PC-3 (cell line): ENCODE measurements around the gene PPARGC1A. TPM values are rescaled to one million over a fixed set of nuclear protein-coding genes. Genes with fewer than 3 reads are reported as not detected.

Experiments
- ATAC-seq: fragments of 200-7000 bp; cut with Tn5 transposase; 2 replicates; pipeline ENCODE4 v1.9.1; 2020; ENCODE audit warnings: mild to moderate bottlenecking, moderate library complexity
- BruUV-seq: library from RNA; stranded (reverse); fragments of 400-500 nt; replicated peaks from 2 replicates; lab custom pipeline; 2021; lab: Mats Ljungman, UMichigan
- CTCF ChIA-PET: fragments of 300-600 bp; sonication (Branson Sonifier 250); formaldehyde crosslinking; loops from one replicate; lab custom pipeline; 2022; ENCODE audit warnings: antibody characterized with exemption; lab: Charles Lee
- POLR2A ChIA-PET: fragments of 300-600 bp; sonication (Branson Sonifier 250); formaldehyde crosslinking; loops from one replicate; lab custom pipeline; 2022; ENCODE audit warnings: antibody characterized with exemption; ENCODE audit not compliant: unreplicated experiment; lab: Charles Lee
- DNase-seq: peaks from one replicate; pipeline ENCODE4 v3.0.0-alpha.2; 2015
- H2AFZ ChIP-seq: fragments of 300-600 bp; sonication (generic); 2 replicates; pipeline ENCODE4 v1.6.0; 2016; ENCODE audit warnings: antibody characterized with exemption, low read length
- H3F3A ChIP-seq: fragments of 300-600 bp; sonication (generic); one replicate; pipeline ENCODE4 v1.6.0; 2017; ENCODE audit warnings: antibody characterized with exemption, low read length, control low read depth, mild to moderate bottlenecking; ENCODE audit not compliant: unreplicated experiment
- H3K27ac ChIP-seq: fragments of 300-600 bp; sonication (generic); 2 replicates; pipeline ENCODE4 v1.5.1; 2016; ENCODE audit warnings: mild to moderate bottlenecking, low read length
- H3K27me3 ChIP-seq: fragments of 300-600 bp; sonication (generic); 2 replicates; pipeline ENCODE4 v1.6.1; 2016; ENCODE audit warnings: low read length, mixed read lengths
- H3K36me3 ChIP-seq: fragments of 300-600 bp; sonication (generic); 2 replicates; pipeline ENCODE4 v1.6.1; 2016; ENCODE audit warnings: low read depth, mixed run types, low read length, mixed read lengths
- H3K4me1 ChIP-seq: fragments of 300-600 bp; sonication (generic); 2 replicates; pipeline ENCODE4 v1.5.1; 2016; ENCODE audit warnings: low read length; ENCODE audit not compliant: insufficient read depth
- H3K4me2 ChIP-seq: fragments of 300-600 bp; sonication (generic); 2 replicates; pipeline ENCODE4 v1.6.0; 2016; ENCODE audit warnings: low read length
- H3K4me3 ChIP-seq: fragments of 300-600 bp; sonication (generic); 2 replicates; pipeline ENCODE4 v1.5.1; 2016; ENCODE audit warnings: mild to moderate bottlenecking, low read length, mixed read lengths
- H3K79me2 ChIP-seq: fragments of 300-600 bp; sonication (generic); 2 replicates; pipeline ENCODE4 v1.6.1; 2017; ENCODE audit warnings: low read length, mixed read lengths
- H3K9ac ChIP-seq: fragments of 300-600 bp; sonication (generic); 2 replicates; pipeline ENCODE4 v1.6.0; 2016; ENCODE audit warnings: mild to moderate bottlenecking, low read length
- H3K9me2 ChIP-seq: fragments of 300-600 bp; sonication (generic); replicated peaks from 2 replicates; pipeline ENCODE4 v1.6.1; 2016; ENCODE audit warnings: mixed run types, low read length, mixed read lengths
- H3K9me3 ChIP-seq: fragments of 300-600 bp; sonication (generic); 2 replicates; pipeline ENCODE4 v1.6.1; 2016; ENCODE audit warnings: low read length, mixed read lengths
- H4K20me1 ChIP-seq: fragments of 300-600 bp; sonication (generic); 2 replicates; pipeline ENCODE4 v1.6.1; 2016; ENCODE audit warnings: low read length, mixed read lengths
- CTCF ChIP-seq: fragments of 300-600 bp; sonication (generic); conservative IDR thresholded peaks from 2 replicates; pipeline ENCODE4 v1.5.1; 2017; ENCODE audit warnings: antibody characterized with exemption, low read depth, mild to moderate bottlenecking, low read length
- EZH2 ChIP-seq: fragments of 300-600 bp; sonication (generic); IDR thresholded peaks from one replicate; pipeline ENCODE4 v1.6.1; 2017; ENCODE audit warnings: antibody characterized with exemption, mild to moderate bottlenecking, low read length; ENCODE audit not compliant: unreplicated experiment
- EZH2phosphoT487 ChIP-seq: fragments of 300-600 bp; sonication (generic); IDR thresholded peaks from 2 replicates; pipeline ENCODE4 v1.6.1; 2018; ENCODE audit warnings: mild to moderate bottlenecking, antibody characterized with exemption, low read length, borderline replicate concordance
- intact Hi-C: fragments of 100-400 bp; cut with micrococcal nuclease; formaldehyde crosslinking; loops from 2 replicates; pipeline ENCODE4 v1.9.0; 2023
- total RNA-seq: library from RNA; depleted of rRNA; stranded (reverse); fragments of >200 nt; gene quantifications from 2 replicates; pipeline ENCODE4 v1.2.3, GENCODE V29; 2014

Gene PPARGC1A
- total RNA-seq, 1 experiment from 2014 or later: not detected

GRCh38 chr4:23788460-23788859 is 101.4 kb downstream of the PPARGC1A start:
- no peak for DNase-seq
- Histone ChIP-seq H3K9me3 (no peaks in the 10 kb centered on the region), H3K4me2 (no peak overlapping the region), H3K79me2 (no peaks in the 10 kb centered on the region), H3K4me1 (no peaks in the 10 kb centered on the region), H3K9me2 (no peaks in the 10 kb centered on the region), H2AFZ (no peak overlapping the region), H3K27ac (no peak overlapping the region), H3K4me3 (no peak overlapping the region), H3K27me3 (peaks cover 11% of the 10 kb centered on the region; the same call in 1 of the 2 replicates), H3F3A (no peaks in the 10 kb centered on the region), H3K36me3 (no peaks in the 10 kb centered on the region), H4K20me1 (no peaks in the 10 kb centered on the region), H3K9ac (no peak overlapping the region)
- CTCF ChIA-PET: no interaction called here
- ATAC-seq: no peak
- intact Hi-C loops: no loop called here
- no TSS peak for BruUV-seq
- TF ChIP-seq EZH2 (no peak), CTCF (no peak), EZH2phosphoT487 (no peak)
- POLR2A ChIA-PET: no interaction called here

GRCh38 chr4:23788027-23788426 is 101.8 kb downstream of the PPARGC1A start:
- DNase-seq: no peak
- no peaks in the 10 kb centered on the region for H3K9me3 ChIP-seq
- ChIA-PET CTCF (no interaction called here), POLR2A (no interaction called here)
- no peak overlapping the region for H3K27ac ChIP-seq
- TF ChIP-seq EZH2phosphoT487: no peak
- no peak for TF ChIP-seq CTCF
- TF ChIP-seq EZH2: no peak
- H2AFZ ChIP-seq: no peak overlapping the region
- H3K9ac ChIP-seq: no peak overlapping the region
- no peaks in the 10 kb centered on the region for H3K4me1 ChIP-seq
- BruUV-seq: no TSS peak
- no peaks in the 10 kb centered on the region for H3K9me2 ChIP-seq
- H3F3A ChIP-seq: no peaks in the 10 kb centered on the region
- intact Hi-C loops: no loop called here
- H3K4me2 ChIP-seq: no peak overlapping the region
- H3K4me3 ChIP-seq: no peak overlapping the region
- no peaks in the 10 kb centered on the region for H3K79me2 ChIP-seq
- H4K20me1 ChIP-seq: no peaks in the 10 kb centered on the region
- no peaks in the 10 kb centered on the region for H3K36me3 ChIP-seq
- peaks cover 7% of the 10 kb centered on the region; the same call in 1 of the 2 replicates for H3K27me3 ChIP-seq
- no peak for ATAC-seq

GRCh38 chr4:23782778-23783437 is 106.9 kb downstream of the PPARGC1A start:
- Histone ChIP-seq H3K9ac (no peak overlapping the region), H3K27me3 (no peaks in the 10 kb centered on the region), H3K4me2 (no peak overlapping the region), H3K9me3 (no peaks in the 10 kb centered on the region), H3K4me3 (no peak overlapping the region), H4K20me1 (no peaks in the 10 kb centered on the region), H3K9me2 (no peaks in the 10 kb centered on the region), H3K4me1 (no peaks in the 10 kb centered on the region), H3F3A (no peaks in the 10 kb centered on the region), H3K27ac (no peak overlapping the region), H2AFZ (no peak overlapping the region), H3K79me2 (no peaks in the 10 kb centered on the region), H3K36me3 (no peaks in the 10 kb centered on the region)
- TF ChIP-seq EZH2phosphoT487 (no peak), CTCF (no peak), EZH2 (no peak)
- POLR2A ChIA-PET: no interaction called here
- CTCF ChIA-PET: no interaction called here
- DNase-seq (no peak), ATAC-seq (no peak)
- intact Hi-C loops: no loop called here
- no TSS peak for BruUV-seq
